Pancreas (tissue), 10 donors: ENCODE results near the gene VAMP3. TPM values are rescaled to one million over a fixed set of nuclear protein-coding genes. Genes with fewer than 3 reads are reported as not detected.
A peak's percentile ranks its signal among the peaks of the same experiment; 100 is the strongest.

Experiments used
- ATAC-seq, 4 donors: fragments of 200-7000 bp; cut with Tn5 transposase; one replicate each; pipeline versions ENCODE4 v1.8.0 to v1.9.1; 2020; ENCODE audit warnings: mild to moderate bottlenecking in 4 of 4, moderate library complexity in 4 of 4
- DNase-seq, 6 donors: peaks; one replicate each; pipeline ENCODE4 v3.0.0-alpha.2; 2020
- FAIRE-seq: peaks from 2 replicates; lab custom pipeline; 2012; peaks lifted over from hg19 to GRCh38; lab: Jason Lieb, UNC
- H3K27ac ChIP-seq, 4 donors: fragments of 200-600 bp; sonication (generic); 1 replicate in 3 of 4; 2 replicates in 1 of 4; pipeline versions ENCODE4 v1.5.0 to v1.8.0; 2020
- H3K27me3 ChIP-seq, 4 donors: fragments of 200-600 bp; one replicate each; pipeline ENCODE4 v1.8.0; 2021
- H3K36me3 ChIP-seq, 3 donors: fragments of 200-600 bp; sonication (generic) in 1 of 3; one replicate each; pipeline versions ENCODE4 v1.5.0 to v1.8.0; 2020 to 2021
- H3K4me1 ChIP-seq, 3 donors: fragments of 200-600 bp; one replicate each; pipeline ENCODE4 v1.8.0; 2021
- H3K4me3 ChIP-seq, 4 donors: fragments of 200-600 bp; sonication (generic) in 2 of 4; one replicate each; pipeline versions ENCODE4 v1.5.0 to v1.8.0; 2020 to 2021
- H3K9me3 ChIP-seq, 4 donors: fragments of 200-600 bp; one replicate each; pipeline ENCODE4 v1.8.0; 2021
- CTCF ChIP-seq, 4 donors: fragments of 200-600 bp; sonication (generic) in 3 of 4; IDR thresholded peaks; one replicate each; pipeline versions ENCODE4 v1.5.0 to v1.8.0; 2021; ENCODE audit warnings: antibody characterized with exemption in 4 of 4
- WGBS, 2 donors: extraction: QIAGEN DNeasy Blood & Tissue Kit; methylation state at CpG; one replicate each; pipeline ENCODE4 v1.1.7; 2013; 5-methylcytosine and 5-hydroxymethylcytosine counted together
- intact Hi-C, 3 donors: fragments of 100-400 bp; cut with DNase I; formaldehyde crosslinking; loops; one replicate each; pipeline versions ENCODE4 v1.11.1 to v1.14.2; 2022
- polyA plus RNA-seq, 2 donors: library from polyadenylated mRNA; stranded (reverse); fragments of 200-250 nt; gene quantifications; one replicate each; pipeline ENCODE4 v1.2.3, GENCODE V29; 2013
- total RNA-seq, 6 donors: library from RNA; stranded (reverse); fragmentation: NEBNext Ultra II Directional in 4 of 6; extraction: Animal tissue kit (Norgen Biotek cat#: 25700) in 4 of 6; gene quantifications; one replicate each; pipeline versions ENCODE4 v1.2.1 to v1.2.4, GENCODE V29; 2021 to 2023
- donor health status: healthy with polysubstance abuse.
- donor health status: DM: no; HTN: no; CAD: no; lungs with moderate emphysema.
- donor health status: DM: no; HTN: no; CAD: no.
- donor health status: control.
- donor health status: control.
- donor health status: Bipolar disorder and iron deficiency.
- donor health status: DM: yes; HTN: yes; CAD: no.
- donor health status: DM: no; HTN: no; CAD: no.
- donor health status: DM: no; HTN: no; CAD: no.
- donor health status: DM: yes; HTN: yes; CAD: no.

VAMP3 gene
- total and polyA plus RNA-seq, 8 donors: 11.7 to 39.1 (median 22.0) TPM

- FAIRE-seq (no peak), DNase-seq (peak; percentile 96 to 100 (median 99)), ATAC-seq (peak; percentile 88 to 96 (median 91))
- 0% methylated on average over 56 to 90 of the region's 90 CpGs for WGBS, 2 donors
- Histone ChIP-seq H3K27me3 (no peaks in the 10 kb centered on the region), H3K36me3 (peaks cover 0 to 7% (median 0%) of the 10 kb centered on the region in 3 donors), H3K4me3 (peak within 1 kb of the TSS; percentile 57 to 73 (median 60)), H3K9me3 (no peaks in the 10 kb centered on the region), H3K4me1 (peaks cover 10 to 17% (median 13%) of the 10 kb centered on the region in 3 donors), H3K27ac (peak within 1 kb of the TSS; percentile 78 to 90 (median 84))
- intact Hi-C loops: no loop called here
- TF ChIP-seq CTCF (IDR thresholded peaks at IDR 0.05): no peak
Measured at GRCh38 chr1:7783826-7784491, 12.9 kb downstream of the VAMP3 start, which contains the start of gene PER3. Gene PER3, plus strand, starts transcription at chr1:7784291. Its CDS starts 587 bp downstream, at chr1:7784878.

DNA sequence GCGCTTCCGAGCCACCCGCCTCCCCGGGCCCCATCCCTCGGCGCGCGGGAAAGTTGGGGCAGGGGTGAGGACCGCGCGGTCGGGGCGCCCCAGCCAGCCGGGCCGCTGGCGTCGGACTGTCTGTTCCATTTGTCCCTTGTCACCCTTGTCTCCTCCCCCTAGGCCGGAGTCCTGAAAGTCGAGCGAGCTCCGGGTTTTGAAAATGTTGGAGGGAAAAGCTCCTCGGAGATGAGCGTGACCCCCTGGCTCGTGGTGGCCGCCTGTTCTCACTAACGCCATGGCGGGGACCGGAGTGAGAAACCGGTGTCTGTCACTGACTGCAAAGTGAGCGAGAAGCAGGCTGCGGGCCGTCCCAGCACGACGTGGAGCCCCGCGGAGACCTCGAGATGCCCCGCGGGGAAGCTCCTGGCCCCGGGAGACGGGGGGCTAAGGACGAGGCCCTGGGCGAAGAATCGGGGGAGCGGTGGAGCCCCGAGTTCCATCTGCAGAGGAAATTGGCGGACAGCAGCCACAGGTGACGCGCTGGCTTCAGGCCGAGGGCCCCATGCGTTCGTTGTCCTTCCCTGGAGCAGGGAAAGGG is 13.5 kb downstream of the VAMP3 start:
- Histone ChIP-seq H3K27ac (peak overlapping the region; percentile 78 to 90 (median 84)), H3K27me3 (no peaks in the 10 kb centered on the region), H3K4me1 (peaks cover 10 to 17% (median 13%) of the 10 kb centered on the region in 3 donors), H3K36me3 (peaks cover 0 to 10% (median 0%) of the 10 kb centered on the region in 3 donors), H3K4me3 (peak overlapping the region; percentile 57 to 73 (median 60)), H3K9me3 (no peaks in the 10 kb centered on the region)
- FAIRE-seq: no peak
- 17 to 18% methylated on average over 47 to 52 of the region's 52 CpGs for WGBS, 2 donors
- TF ChIP-seq CTCF (IDR thresholded peaks at IDR 0.05): no peak
- ATAC-seq: peak in 3 of 4 donors; percentile 1 to 8 (median 3)
- intact Hi-C loops: no loop called here
- peak; percentile 53 to 82 (median 60) for DNase-seq

- peaks cover 0 to 8% (median 5%) of the 10 kb centered on the region in 3 donors for H3K36me3 ChIP-seq
- DNase-seq: no peak
- 51 to 55% methylated on average over 7 of the region's 7 CpGs for WGBS, 2 donors
- no peak for FAIRE-seq
- H3K4me1 ChIP-seq: peaks cover 10 to 17% (median 13%) of the 10 kb centered on the region in 3 donors
- peak overlapping the region in 3 of 4 donors; percentile 57 to 73 (median 64) for H3K4me3 ChIP-seq
- intact Hi-C loops: no loop called here
- no peak for TF ChIP-seq CTCF (IDR thresholded peaks at IDR 0.05)
- H3K9me3 ChIP-seq: no peaks in the 10 kb centered on the region
- no peaks in the 10 kb centered on the region for H3K27me3 ChIP-seq
- peak overlapping the region in 1 of 4 donors; percentile 90 for H3K27ac ChIP-seq
- no peak for ATAC-seq
Measured at GRCh38 chr1:7785108-7785507, 14.0 kb downstream of the VAMP3 start.

DNA sequence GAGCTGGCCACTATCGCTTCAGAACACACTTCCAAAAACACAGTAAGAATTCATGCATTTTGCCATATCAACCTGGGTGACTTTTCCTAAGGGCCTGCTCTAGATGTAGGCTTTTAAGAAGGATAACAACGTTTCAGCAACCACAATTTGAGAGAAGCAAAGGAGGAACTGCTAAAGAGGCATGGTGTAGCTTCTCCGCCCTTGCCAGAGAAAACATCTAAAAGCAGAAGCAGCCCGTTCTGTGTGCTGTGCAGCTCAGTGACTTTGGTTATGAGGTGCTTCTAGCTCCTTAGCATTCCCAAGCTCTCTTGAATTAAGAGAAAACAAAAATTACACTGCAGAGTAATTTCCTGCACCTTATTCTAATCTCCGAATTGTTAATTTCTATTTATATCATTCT is 15.7 kb downstream of the VAMP3 start:
- H3K4me1 ChIP-seq: peaks cover 10 to 17% (median 13%) of the 10 kb centered on the region in 3 donors
- ATAC-seq (no peak), DNase-seq (no peak), FAIRE-seq (no peak)
- WGBS, 2 donors: 48% methylated on average over 5 of the region's 5 CpGs
- no peaks in the 10 kb centered on the region for H3K9me3 ChIP-seq
- no peak overlapping the region for H3K27ac ChIP-seq
- no peak overlapping the region for H3K4me3 ChIP-seq
- no peak for TF ChIP-seq CTCF (IDR thresholded peaks at IDR 0.05)
- H3K36me3 ChIP-seq: peaks cover 0 to 21% (median 8%) of the 10 kb centered on the region in 3 donors
- no peaks in the 10 kb centered on the region for H3K27me3 ChIP-seq
- intact Hi-C loops: no loop called here
